HepG2 (cell line): ENCODE results near the gene FOXRED2. TPM values are rescaled to one million over a fixed set of nuclear protein-coding genes. Genes with fewer than 3 reads are reported as not detected.
A peak's percentile ranks its signal among the peaks of the same experiment; 100 is the strongest.

Source experiments
- CC2D1A ChIP-seq: sonication (generic); formaldehyde crosslinking; IDR thresholded peaks from 2 replicates; pipeline ENCODE4 v1.8.1; 2023; ENCODE audit warnings: mild to moderate bottlenecking, missing genetic modification reagents
- CENPT ChIP-seq: sonication (generic); formaldehyde crosslinking; IDR thresholded peaks from 2 replicates; pipeline ENCODE4 v1.8.0; 2022; ENCODE audit warnings: low read depth, mild to moderate bottlenecking, moderate library complexity, missing genetic modification reagents
- CREB1 ChIP-seq, 2 experiments: fragments of 450-650 bp in 1 of 2; IDR thresholded peaks; 2 replicates each; pipeline ENCODE4 v1.6.1; 2016 to 2017; ENCODE audit warnings: control low read depth in 1 of 2, mild to moderate bottlenecking in 1 of 2, missing compliant biosample characterization in 1 of 2, missing genetic modification characterization in 1 of 2
- EED ChIP-seq: sonication (generic); formaldehyde crosslinking; IDR thresholded peaks from 2 replicates; pipeline ENCODE4 v1.5.0; 2020; ENCODE audit warnings: mild to moderate bottlenecking, missing genetic modification reagents
- KMT2A ChIP-seq: sonication (generic); formaldehyde crosslinking; IDR thresholded peaks from 2 replicates; pipeline ENCODE4 v1.4.0; 2020; ENCODE audit warnings: missing genetic modification reagents
- KMT2B ChIP-seq: IDR thresholded peaks from 2 replicates; pipeline ENCODE4 v1.6.1; 2016; ENCODE audit warnings: missing genetic modification reagents, missing compliant biosample characterization
- MIER2 ChIP-seq: IDR thresholded peaks from 2 replicates; pipeline ENCODE4 v1.6.1; 2016; ENCODE audit warnings: missing biosample characterization, missing genetic modification reagents
- PRMT3 ChIP-seq: sonication (generic); formaldehyde crosslinking; IDR thresholded peaks from 2 replicates; pipeline ENCODE4 v1.8.1; 2022; ENCODE audit warnings: low read depth, mild to moderate bottlenecking, moderate library complexity, missing genetic modification reagents, borderline replicate concordance
- SP1 ChIP-seq, 2 experiments: fragments of 450-650 bp in 1 of 2; sonication (generic) in 1 of 2; formaldehyde crosslinking in 1 of 2; IDR thresholded peaks; 2 replicates each; pipeline versions ENCODE4 v1.4.0 to v1.6.1; 2016 to 2020; ENCODE audit warnings: missing genetic modification reagents in 1 of 2
- ZMYM3 ChIP-seq: sonication (generic); formaldehyde crosslinking; IDR thresholded peaks from 2 replicates; pipeline ENCODE4 v1.5.1; 2020; ENCODE audit warnings: mild to moderate bottlenecking, missing genetic modification reagents
- ZNF207 ChIP-seq: fragments of 450-650 bp; IDR thresholded peaks from 2 replicates; pipeline ENCODE4 v1.6.1; 2016; ENCODE audit warnings: antibody characterized with exemption, borderline replicate concordance
- ZNF234 ChIP-seq: sonication (generic); formaldehyde crosslinking; conservative IDR thresholded peaks from 2 replicates; pipeline ENCODE4 v1.5.1; 2020; ENCODE audit warnings: mild to moderate bottlenecking, missing genetic modification reagents
- ZNF569 ChIP-seq: sonication (generic); formaldehyde crosslinking; IDR thresholded peaks from 2 replicates; pipeline ENCODE4 v1.5.0; 2020; ENCODE audit warnings: mild to moderate bottlenecking, missing genetic modification reagents, moderate library complexity, borderline replicate concordance
- ZNF781 ChIP-seq: sonication (generic); formaldehyde crosslinking; IDR thresholded peaks from 2 replicates; pipeline ENCODE4 v1.5.1; 2020; ENCODE audit warnings: borderline replicate concordance, mild to moderate bottlenecking, missing genetic modification reagents; ENCODE audit errors: not compliant biosample characterization
- polyA plus RNA-seq, 8 experiments: library from polyadenylated mRNA; depleted of rRNA in 3 of 8; stranded (reverse) in 7 of 8; unstranded in 1 of 8; fragments of >200 nt; fragmentation: Illumina TruSeq in 4 of 8; extraction: Trizol in 4 of 8; gene quantifications; 2 replicates each; pipeline versions ENCODE4 v1.2.1 to v1.2.3, GENCODE V29; 2011 to 2016; ENCODE audit warnings: low read depth in 4 of 8, missing spikeins in 1 of 8, mixed read lengths in 1 of 8; ENCODE audit not compliant: insufficient read depth in 1 of 8
- total RNA-seq, 5 experiments: library from RNA; depleted of rRNA; stranded (reverse); fragments of >200 nt; fragmentation: Illumina TruSeq; extraction: Trizol; gene quantifications; 2 replicates each; pipeline ENCODE4 v1.2.3, GENCODE V29; 2016; ENCODE audit warnings: low read depth in 1 of 5
- TF ChIP-seq, protein P1 (sequence below): conservative IDR thresholded peaks from 2 replicates; pipeline ENCODE4 v1.6.1; 2018; ENCODE audit warnings: missing genetic modification reagents
- TF ChIP-seq, protein P2 (sequence below): sonication (generic); formaldehyde crosslinking; IDR thresholded peaks from 2 replicates; pipeline ENCODE4 v1.8.0; 2022; ENCODE audit warnings: missing genetic modification reagents, mild to moderate bottlenecking, borderline replicate concordance
- TF ChIP-seq, protein P3 (sequence below): sonication (generic); formaldehyde crosslinking; IDR thresholded peaks from 2 replicates; pipeline ENCODE4 v1.9.0; 2021; ENCODE audit warnings: missing genetic modification reagents, borderline replicate concordance
- TF ChIP-seq, protein P4 (sequence below): sonication (generic); formaldehyde crosslinking; IDR thresholded peaks from 2 replicates; pipeline ENCODE4 v1.4.0; 2020; ENCODE audit warnings: mild to moderate bottlenecking, missing genetic modification reagents

The FOXRED2 gene
- total and polyA plus RNA-seq, 2 of the 13 experiments (the other 11 are each of a cell fraction or from before 2014, with no cell fraction given): 9.3 to 28.1 TPM

DNA sequence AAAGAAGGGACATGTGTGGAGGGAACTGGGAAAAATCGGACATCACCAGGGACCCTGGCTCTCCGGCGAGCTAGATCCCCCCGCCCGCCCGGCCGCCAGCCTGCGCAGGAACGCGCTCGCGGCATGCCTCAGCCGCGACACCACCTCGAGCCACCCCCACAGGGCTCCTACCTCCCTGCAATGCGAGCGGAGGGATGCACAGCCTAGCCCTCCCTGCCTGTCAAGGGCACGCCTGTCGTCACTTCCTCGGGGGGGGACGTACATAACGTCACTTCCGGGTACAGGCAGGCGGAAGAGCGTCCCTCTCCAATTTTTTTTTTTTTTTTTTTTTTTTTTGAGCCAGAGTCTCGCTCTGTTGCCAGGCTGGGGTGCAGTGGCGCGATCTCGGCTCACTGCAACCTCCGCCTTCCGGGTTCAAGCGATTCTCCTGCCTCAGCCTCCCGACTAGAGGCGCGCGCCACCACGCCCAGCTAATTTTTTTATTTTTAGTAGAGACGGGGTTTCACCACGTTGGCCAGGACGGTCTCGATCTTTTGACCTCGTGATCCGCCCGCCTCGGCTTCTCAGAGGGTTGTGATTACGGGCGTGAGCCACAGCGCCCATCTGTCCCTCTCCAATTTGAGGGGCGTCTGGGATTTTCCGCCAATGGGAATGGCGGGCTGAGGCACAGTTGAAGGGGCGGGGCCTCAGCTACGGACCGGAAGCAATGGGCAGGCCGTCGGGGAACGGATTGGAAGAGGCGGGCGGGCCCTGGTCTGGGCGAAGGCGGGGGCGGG, 25.3 kb downstream of the FOXRED2 start, which contains the start of gene TXN2 (continued):
- TF ChIP-seq KMT2A (CRISPR knock-in tag): peak; percentile 64; the same call in 1 of the 2 replicates
- TF ChIP-seq PRMT3 (CRISPR knock-in tag): no peak
- TF ChIP-seq, protein P1, sequence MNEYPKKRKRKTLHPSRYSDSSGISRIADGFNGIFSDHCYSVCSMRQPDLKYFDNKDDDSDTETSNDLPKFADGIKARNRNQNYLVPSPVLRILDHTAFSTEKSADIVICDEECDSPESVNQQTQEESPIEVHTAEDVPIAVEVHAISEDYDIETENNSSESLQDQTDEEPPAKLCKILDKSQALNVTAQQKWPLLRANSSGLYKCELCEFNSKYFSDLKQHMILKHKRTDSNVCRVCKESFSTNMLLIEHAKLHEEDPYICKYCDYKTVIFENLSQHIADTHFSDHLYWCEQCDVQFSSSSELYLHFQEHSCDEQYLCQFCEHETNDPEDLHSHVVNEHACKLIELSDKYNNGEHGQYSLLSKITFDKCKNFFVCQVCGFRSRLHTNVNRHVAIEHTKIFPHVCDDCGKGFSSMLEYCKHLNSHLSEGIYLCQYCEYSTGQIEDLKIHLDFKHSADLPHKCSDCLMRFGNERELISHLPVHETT (CRISPR knock-in tag): no peak; the same call in 1 of the 2 replicates
- TF ChIP-seq, protein P2, sequence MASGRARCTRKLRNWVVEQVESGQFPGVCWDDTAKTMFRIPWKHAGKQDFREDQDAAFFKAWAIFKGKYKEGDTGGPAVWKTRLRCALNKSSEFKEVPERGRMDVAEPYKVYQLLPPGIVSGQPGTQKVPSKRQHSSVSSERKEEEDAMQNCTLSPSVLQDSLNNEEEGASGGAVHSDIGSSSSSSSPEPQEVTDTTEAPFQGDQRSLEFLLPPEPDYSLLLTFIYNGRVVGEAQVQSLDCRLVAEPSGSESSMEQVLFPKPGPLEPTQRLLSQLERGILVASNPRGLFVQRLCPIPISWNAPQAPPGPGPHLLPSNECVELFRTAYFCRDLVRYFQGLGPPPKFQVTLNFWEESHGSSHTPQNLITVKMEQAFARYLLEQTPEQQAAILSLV (CRISPR knock-in tag): no peak; the same call in 1 of the 2 replicates
- no peak for TF ChIP-seq ZMYM3
- TF ChIP-seq, protein P3, sequence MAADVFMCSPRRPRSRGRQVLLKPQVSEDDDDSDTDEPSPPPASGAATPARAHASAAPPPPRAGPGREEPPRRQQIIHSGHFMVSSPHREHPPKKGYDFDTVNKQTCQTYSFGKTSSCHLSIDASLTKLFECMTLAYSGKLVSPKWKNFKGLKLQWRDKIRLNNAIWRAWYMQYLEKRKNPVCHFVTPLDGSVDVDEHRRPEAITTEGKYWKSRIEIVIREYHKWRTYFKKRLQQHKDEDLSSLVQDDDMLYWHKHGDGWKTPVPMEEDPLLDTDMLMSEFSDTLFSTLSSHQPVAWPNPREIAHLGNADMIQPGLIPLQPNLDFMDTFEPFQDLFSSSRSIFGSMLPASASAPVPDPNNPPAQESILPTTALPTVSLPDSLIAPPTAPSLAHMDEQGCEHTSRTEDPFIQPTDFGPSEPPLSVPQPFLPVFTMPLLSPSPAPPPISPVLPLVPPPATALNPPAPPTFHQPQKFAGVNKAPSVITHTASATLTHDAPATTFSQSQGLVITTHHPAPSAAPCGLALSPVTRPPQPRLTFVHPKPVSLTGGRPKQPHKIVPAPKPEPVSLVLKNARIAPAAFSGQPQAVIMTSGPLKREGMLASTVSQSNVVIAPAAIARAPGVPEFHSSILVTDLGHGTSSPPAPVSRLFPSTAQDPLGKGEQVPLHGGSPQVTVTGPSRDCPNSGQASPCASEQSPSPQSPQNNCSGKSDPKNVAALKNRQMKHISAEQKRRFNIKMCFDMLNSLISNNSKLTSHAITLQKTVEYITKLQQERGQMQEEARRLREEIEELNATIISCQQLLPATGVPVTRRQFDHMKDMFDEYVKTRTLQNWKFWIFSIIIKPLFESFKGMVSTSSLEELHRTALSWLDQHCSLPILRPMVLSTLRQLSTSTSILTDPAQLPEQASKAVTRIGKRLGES (CRISPR knock-in tag): no peak; the same call in 1 of the 2 replicates
- no peak for TF ChIP-seq ZNF207
- peak; percentile 53 for TF ChIP-seq ZNF781 (CRISPR knock-in tag)
- TF ChIP-seq CENPT (CRISPR knock-in tag): no peak
- TF ChIP-seq ZNF569 (CRISPR knock-in tag): no peak
- peak; percentile 97 for TF ChIP-seq CREB1 (IDR thresholded peaks at IDR 0.05)
- peak; percentile 98 for TF ChIP-seq CREB1 (CRISPR knock-in tag; IDR thresholded peaks at IDR 0.05)
- TF ChIP-seq KMT2B (CRISPR knock-in tag): peak; percentile 4; the same call in 1 of the 2 replicates
- TF ChIP-seq SP1 (IDR thresholded peaks at IDR 0.05): no peak
- TF ChIP-seq SP1 (CRISPR knock-in tag; IDR thresholded peaks at IDR 0.05): peak; percentile 2; the same call in 1 of the 2 replicates
- TF ChIP-seq ZNF234 (CRISPR knock-in tag): no peak
- TF ChIP-seq CC2D1A (CRISPR knock-in tag): no peak
- TF ChIP-seq, protein P4, sequence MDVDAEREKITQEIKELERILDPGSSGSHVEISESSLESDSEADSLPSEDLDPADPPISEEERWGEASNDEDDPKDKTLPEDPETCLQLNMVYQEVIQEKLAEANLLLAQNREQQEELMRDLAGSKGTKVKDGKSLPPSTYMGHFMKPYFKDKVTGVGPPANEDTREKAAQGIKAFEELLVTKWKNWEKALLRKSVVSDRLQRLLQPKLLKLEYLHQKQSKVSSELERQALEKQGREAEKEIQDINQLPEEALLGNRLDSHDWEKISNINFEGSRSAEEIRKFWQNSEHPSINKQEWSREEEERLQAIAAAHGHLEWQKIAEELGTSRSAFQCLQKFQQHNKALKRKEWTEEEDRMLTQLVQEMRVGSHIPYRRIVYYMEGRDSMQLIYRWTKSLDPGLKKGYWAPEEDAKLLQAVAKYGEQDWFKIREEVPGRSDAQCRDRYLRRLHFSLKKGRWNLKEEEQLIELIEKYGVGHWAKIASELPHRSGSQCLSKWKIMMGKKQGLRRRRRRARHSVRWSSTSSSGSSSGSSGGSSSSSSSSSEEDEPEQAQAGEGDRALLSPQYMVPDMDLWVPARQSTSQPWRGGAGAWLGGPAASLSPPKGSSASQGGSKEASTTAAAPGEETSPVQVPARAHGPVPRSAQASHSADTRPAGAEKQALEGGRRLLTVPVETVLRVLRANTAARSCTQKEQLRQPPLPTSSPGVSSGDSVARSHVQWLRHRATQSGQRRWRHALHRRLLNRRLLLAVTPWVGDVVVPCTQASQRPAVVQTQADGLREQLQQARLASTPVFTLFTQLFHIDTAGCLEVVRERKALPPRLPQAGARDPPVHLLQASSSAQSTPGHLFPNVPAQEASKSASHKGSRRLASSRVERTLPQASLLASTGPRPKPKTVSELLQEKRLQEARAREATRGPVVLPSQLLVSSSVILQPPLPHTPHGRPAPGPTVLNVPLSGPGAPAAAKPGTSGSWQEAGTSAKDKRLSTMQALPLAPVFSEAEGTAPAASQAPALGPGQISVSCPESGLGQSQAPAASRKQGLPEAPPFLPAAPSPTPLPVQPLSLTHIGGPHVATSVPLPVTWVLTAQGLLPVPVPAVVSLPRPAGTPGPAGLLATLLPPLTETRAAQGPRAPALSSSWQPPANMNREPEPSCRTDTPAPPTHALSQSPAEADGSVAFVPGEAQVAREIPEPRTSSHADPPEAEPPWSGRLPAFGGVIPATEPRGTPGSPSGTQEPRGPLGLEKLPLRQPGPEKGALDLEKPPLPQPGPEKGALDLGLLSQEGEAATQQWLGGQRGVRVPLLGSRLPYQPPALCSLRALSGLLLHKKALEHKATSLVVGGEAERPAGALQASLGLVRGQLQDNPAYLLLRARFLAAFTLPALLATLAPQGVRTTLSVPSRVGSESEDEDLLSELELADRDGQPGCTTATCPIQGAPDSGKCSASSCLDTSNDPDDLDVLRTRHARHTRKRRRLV (CRISPR knock-in tag): peak; percentile 75; the same call in 1 of the 2 replicates
- no peak for TF ChIP-seq MIER2 (CRISPR knock-in tag)
- TF ChIP-seq EED: no peak
